ENCODE measurements around the gene DPP8.

DNA sequence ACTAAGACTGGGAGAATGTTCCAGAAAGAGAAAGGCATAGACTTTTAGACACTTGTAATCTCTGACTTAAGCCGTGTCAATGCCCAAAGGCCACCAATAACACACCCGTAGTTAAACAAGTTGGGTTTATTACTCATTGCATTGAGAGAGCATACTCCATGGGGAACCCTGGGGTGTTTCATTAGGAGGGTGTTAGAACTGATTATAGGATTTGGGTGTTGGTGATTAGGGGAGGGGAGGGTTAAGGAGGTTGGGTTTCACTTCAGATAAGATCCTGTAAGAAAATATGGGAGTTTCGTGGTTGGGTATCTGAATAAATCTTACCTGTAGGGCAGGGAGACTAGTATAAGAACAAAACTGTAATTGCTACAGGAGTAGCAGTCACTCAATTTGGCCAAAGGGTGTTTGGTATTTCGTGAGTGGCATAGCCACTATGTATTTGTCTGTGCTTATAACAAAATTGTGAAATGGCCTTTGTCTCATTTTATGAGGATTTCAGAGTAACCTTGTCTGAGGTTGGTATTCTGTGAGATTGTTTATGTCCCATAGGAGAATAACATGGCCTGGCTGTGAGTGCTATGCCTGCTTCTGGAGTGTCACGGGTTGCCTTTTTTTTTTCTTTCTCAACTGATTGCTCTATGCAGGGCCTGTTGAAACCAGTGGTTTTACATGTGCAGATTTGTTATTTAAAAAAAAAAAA is 15.7 kb upstream of the DPP8 start:
- TF ChIP-seq REST (IDR thresholded peaks at IDR 0.05; ENCODE audit: low read depth) (no peak), EZH2 (IDR thresholded peaks at IDR 0.05) (no peak), SP1 (IDR thresholded peaks at IDR 0.05; ENCODE audit: low read depth) (no peak), ZFX (IDR thresholded peaks at IDR 0.05) (no peak), CTCF (IDR thresholded peaks at IDR 0.05 in 2 of 3, conservative IDR thresholded peaks at IDR 0.05 in 1 of 3; ENCODE audit: borderline replicate concordance in 1 of 3, insufficient read depth in 1 of 3, low read depth in 2 of 3, low read length in 2 of 3) (no peak)

Data from HCT116 (cell line).